Neural crest cell (in vitro differentiated cells): ENCODE measurements around the gene NMRAL1. TPM values are rescaled to one million over a fixed set of nuclear protein-coding genes. Genes with fewer than 3 reads are reported as not detected.
A peak's percentile ranks its signal among the peaks of the same experiment; 100 is the strongest.

ENCODE experiments used
- DNase-seq: peaks from one replicate; pipeline ENCODE4 v3.0.0; 2021; ENCODE audit warnings: low read depth, mixed read lengths, low spot score
- H3K27ac Mint-ChIP-seq: one replicate; pipeline ENCODE4 v1.8.0; 2021; ENCODE audit warnings: mild to moderate bottlenecking, mixed read lengths; ENCODE audit not compliant: unreplicated experiment
- H3K27me3 Mint-ChIP-seq: 2 replicates; pipeline ENCODE4 v1.8.0; 2021; ENCODE audit warnings: low read depth, mild to moderate bottlenecking, mixed read lengths
- H3K36me3 Mint-ChIP-seq: 2 replicates; pipeline ENCODE4 v1.8.0; 2021; ENCODE audit warnings: low read depth, mild to moderate bottlenecking, mixed read lengths
- H3K4me1 Mint-ChIP-seq: 2 replicates; pipeline ENCODE4 v1.8.0; 2021; ENCODE audit warnings: mixed read lengths
- H3K4me3 Mint-ChIP-seq: one replicate; pipeline ENCODE4 v1.8.0; 2021; ENCODE audit warnings: mild to moderate bottlenecking, mixed read lengths
- H3K9me3 Mint-ChIP-seq: 2 replicates; pipeline ENCODE4 v1.8.0; 2021; ENCODE audit warnings: mixed read lengths
- CTCF ChIP-seq: fragments of 200-600 bp; sonication (generic); conservative IDR thresholded peaks from 2 replicates; pipeline ENCODE4 v1.5.0; 2021; ENCODE audit warnings: antibody characterized with exemption, mild to moderate bottlenecking
- total RNA-seq: library from RNA; stranded (reverse); gene quantifications from 2 replicates; pipeline ENCODE4 v1.2.1, GENCODE V29; 2021

The NMRAL1 gene
- total RNA-seq, 1 donor from 2014 or later = 45.0 TPM

- peaks cover 8% of the 10 kb centered on the region for H3K27me3 Mint-ChIP-seq
- H3K9me3 Mint-ChIP-seq = no peaks in the 10 kb centered on the region
- DNase-seq = no peak
- H3K36me3 Mint-ChIP-seq = no peaks in the 10 kb centered on the region
- no peak overlapping the region for H3K27ac Mint-ChIP-seq
- H3K4me1 Mint-ChIP-seq = peaks cover 35% of the 10 kb centered on the region
- no peak for TF ChIP-seq CTCF
- H3K4me3 Mint-ChIP-seq = peak overlapping the region; percentile 94
These were observed 60.1 kb downstream of the NMRAL1 start for GRCh38 chr16:4414187-4414917.

- no peak for TF ChIP-seq CTCF
- peak overlapping the region; percentile 54 for H3K4me3 Mint-ChIP-seq
- no peak overlapping the region for H3K27ac Mint-ChIP-seq
- no peaks in the 10 kb centered on the region for H3K36me3 Mint-ChIP-seq
- H3K27me3 Mint-ChIP-seq = peaks cover 2% of the 10 kb centered on the region
- DNase-seq = no peak
- peaks cover 35% of the 10 kb centered on the region for H3K4me1 Mint-ChIP-seq
- H3K9me3 Mint-ChIP-seq = no peaks in the 10 kb centered on the region
These were observed 61.6 kb downstream of the NMRAL1 start for GRCh38 chr16:4412854-4413253.

- H3K4me3 Mint-ChIP-seq = peak overlapping the region; percentile 54
- no peak for DNase-seq
- H3K27me3 Mint-ChIP-seq = no peaks in the 10 kb centered on the region
- H3K9me3 Mint-ChIP-seq = no peaks in the 10 kb centered on the region
- TF ChIP-seq CTCF = no peak
- peak overlapping the region; percentile 23 for H3K27ac Mint-ChIP-seq
- peaks cover 35% of the 10 kb centered on the region for H3K4me1 Mint-ChIP-seq
- no peaks in the 10 kb centered on the region for H3K36me3 Mint-ChIP-seq
These were observed 62.3 kb downstream of the NMRAL1 start for GRCh38 chr16:4412159-4412558.

Other genes starting within 250 kb of the NMRAL1 start
- 0.32 and 0.40 TPM in 2 replicates for gene SRL, start 232.5 kb downstream of the NMRAL1 start, total RNA-seq
- gene TFAP4, start 201.6 kb downstream of the NMRAL1 start, total RNA-seq = 36.9 and 37.9 TPM in 2 replicates
- 17.2 and 17.4 TPM in 2 replicates for gene GLIS2, start 158.6 kb downstream of the NMRAL1 start, total RNA-seq
- gene PAM16, start 123.3 kb downstream of the NMRAL1 start, total RNA-seq = 36.2 and 43.3 TPM in 2 replicates
- 0.91 and 1.2 TPM in 2 replicates for gene VASN, start 102.8 kb downstream of the NMRAL1 start, total RNA-seq
- gene CORO7, start 58.0 kb downstream of the NMRAL1 start, total RNA-seq = 43.2 and 45.4 TPM in 2 replicates
- 45.1 and 55.2 TPM in 2 replicates for gene DNAJA3, start 48.8 kb downstream of the NMRAL1 start, total RNA-seq
- 38.1 and 39.6 TPM in 2 replicates for gene HMOX2, start 1.8 kb upstream of the NMRAL1 start, total RNA-seq
- gene CDIP1, start 64.1 kb upstream of the NMRAL1 start, total RNA-seq = 31.7 and 32.2 TPM in 2 replicates
- 0.30 and 0.32 TPM in 2 replicates for gene C16orf96, start 81.7 kb upstream of the NMRAL1 start, total RNA-seq
- gene UBALD1, start 140.3 kb upstream of the NMRAL1 start, total RNA-seq = 14.8 and 17.6 TPM in 2 replicates
- 79.7 and 83.1 TPM in 2 replicates for gene MGRN1, start 150.2 kb upstream of the NMRAL1 start, total RNA-seq
- gene NUDT16L1, start 218.9 kb upstream of the NMRAL1 start, total RNA-seq = 36.8 and 37.8 TPM in 2 replicates